HepG2 (cell line): Measurements from ENCODE around the gene TSNAXIP1. TPM values are rescaled to one million over a fixed set of nuclear protein-coding genes. Genes with fewer than 3 reads are reported as not detected.
A peak's percentile ranks its signal among the peaks of the same experiment; 100 is the strongest.

ENCODE experiments used
- BRCA1 ChIP-seq: sonication (generic); formaldehyde crosslinking; IDR thresholded peaks from 2 replicates; pipeline ENCODE4 v1.4.0; 2020; ENCODE audit warnings: missing genetic modification reagents
- CBFB ChIP-seq: sonication (generic); formaldehyde crosslinking; IDR thresholded peaks from 2 replicates; pipeline ENCODE4 v1.4.0; 2020; ENCODE audit warnings: missing genetic modification reagents
- CREB1 ChIP-seq, 2 experiments: fragments of 450-650 bp in 1 of 2; IDR thresholded peaks; 2 replicates each; pipeline ENCODE4 v1.6.1; 2016 to 2017; ENCODE audit warnings: control low read depth in 1 of 2, mild to moderate bottlenecking in 1 of 2, missing compliant biosample characterization in 1 of 2, missing genetic modification characterization in 1 of 2
- HMGA1 ChIP-seq: sonication (generic); formaldehyde crosslinking; conservative IDR thresholded peaks from 2 replicates; pipeline ENCODE4 v1.4.0; 2020; ENCODE audit warnings: missing genetic modification reagents
- PAF1 ChIP-seq: IDR thresholded peaks from 2 replicates; pipeline ENCODE4 v1.6.1; 2016; ENCODE audit warnings: missing genetic modification reagents, missing compliant biosample characterization
- POGZ ChIP-seq: sonication (generic); formaldehyde crosslinking; IDR thresholded peaks from 2 replicates; pipeline ENCODE4 v1.4.0; 2020; ENCODE audit warnings: mild to moderate bottlenecking, missing genetic modification reagents
- RORA ChIP-seq: sonication (generic); formaldehyde crosslinking; IDR thresholded peaks from 2 replicates; pipeline ENCODE4 v1.5.0; 2020; ENCODE audit warnings: mild to moderate bottlenecking, missing genetic modification reagents, moderate library complexity
- SP140L ChIP-seq: sonication (generic); formaldehyde crosslinking; IDR thresholded peaks from 2 replicates; pipeline ENCODE4 v1.4.0; 2020; ENCODE audit warnings: missing genetic modification reagents, borderline replicate concordance
- SPEN ChIP-seq: sonication (generic); formaldehyde crosslinking; IDR thresholded peaks from 2 replicates; pipeline ENCODE4 v1.5.1; 2020; ENCODE audit warnings: low read depth, mild to moderate bottlenecking, missing genetic modification reagents
- YEATS4 ChIP-seq: sonication (generic); formaldehyde crosslinking; IDR thresholded peaks from 2 replicates; pipeline ENCODE4 v1.4.0; 2020; ENCODE audit warnings: missing genetic modification reagents, borderline replicate concordance
- ZNF143 ChIP-seq: sonication (generic); formaldehyde crosslinking; IDR thresholded peaks from 2 replicates; pipeline ENCODE4 v1.4.0; 2020; ENCODE audit warnings: missing genetic modification reagents
- ZNF530 ChIP-seq: sonication (generic); formaldehyde crosslinking; IDR thresholded peaks from 2 replicates; pipeline ENCODE4 v1.5.0; 2020; ENCODE audit warnings: low read depth, mild to moderate bottlenecking, missing genetic modification reagents
- ZNF605 ChIP-seq: sonication (generic); formaldehyde crosslinking; IDR thresholded peaks from 2 replicates; pipeline ENCODE4 v1.8.0; 2022; ENCODE audit warnings: mild to moderate bottlenecking, missing genetic modification reagents
- ZNF619 ChIP-seq: sonication (generic); formaldehyde crosslinking; IDR thresholded peaks from 2 replicates; pipeline ENCODE4 v1.4.0; 2020; ENCODE audit warnings: mild to moderate bottlenecking, missing genetic modification reagents
- ZNF720 ChIP-seq: sonication (generic); formaldehyde crosslinking; IDR thresholded peaks from 2 replicates; pipeline ENCODE4 v1.4.0; 2020; ENCODE audit warnings: missing genetic modification reagents
- polyA plus RNA-seq, 8 experiments: library from polyadenylated mRNA; depleted of rRNA in 3 of 8; stranded (reverse) in 7 of 8; unstranded in 1 of 8; fragments of >200 nt; fragmentation: Illumina TruSeq in 4 of 8; extraction: Trizol in 4 of 8; gene quantifications; 2 replicates each; pipeline versions ENCODE4 v1.2.1 to v1.2.3, GENCODE V29; 2011 to 2016; ENCODE audit warnings: low read depth in 4 of 8, missing spikeins in 1 of 8, mixed read lengths in 1 of 8; ENCODE audit not compliant: insufficient read depth in 1 of 8
- total RNA-seq, 5 experiments: library from RNA; depleted of rRNA; stranded (reverse); fragments of >200 nt; fragmentation: Illumina TruSeq; extraction: Trizol; gene quantifications; 2 replicates each; pipeline ENCODE4 v1.2.3, GENCODE V29; 2016; ENCODE audit warnings: low read depth in 1 of 5
- TF ChIP-seq, protein P1 (sequence below): sonication (generic); formaldehyde crosslinking; IDR thresholded peaks from 2 replicates; pipeline ENCODE4 v1.4.0; 2020; ENCODE audit warnings: missing genetic modification reagents, borderline replicate concordance
- TF ChIP-seq, protein P2 (sequence below): sonication (generic); formaldehyde crosslinking; IDR thresholded peaks from 2 replicates; pipeline ENCODE4 v1.5.1; 2020; ENCODE audit warnings: mild to moderate bottlenecking, moderate library complexity, missing genetic modification reagents
- TF ChIP-seq, protein P3 (sequence below): sonication (generic); formaldehyde crosslinking; IDR thresholded peaks from 2 replicates; pipeline ENCODE4 v1.5.0; 2020; ENCODE audit warnings: mild to moderate bottlenecking, missing genetic modification reagents
- TF ChIP-seq, protein P4 (sequence below): sonication (generic); formaldehyde crosslinking; IDR thresholded peaks from 2 replicates; pipeline ENCODE4 v1.4.0; 2020; ENCODE audit warnings: missing genetic modification reagents

TSNAXIP1 gene
- total and polyA plus RNA-seq, 2 of the 13 experiments (the other 11 are each of a cell fraction or from before 2014, with no cell fraction given) = 0.37 to 0.86 TPM

DNA sequence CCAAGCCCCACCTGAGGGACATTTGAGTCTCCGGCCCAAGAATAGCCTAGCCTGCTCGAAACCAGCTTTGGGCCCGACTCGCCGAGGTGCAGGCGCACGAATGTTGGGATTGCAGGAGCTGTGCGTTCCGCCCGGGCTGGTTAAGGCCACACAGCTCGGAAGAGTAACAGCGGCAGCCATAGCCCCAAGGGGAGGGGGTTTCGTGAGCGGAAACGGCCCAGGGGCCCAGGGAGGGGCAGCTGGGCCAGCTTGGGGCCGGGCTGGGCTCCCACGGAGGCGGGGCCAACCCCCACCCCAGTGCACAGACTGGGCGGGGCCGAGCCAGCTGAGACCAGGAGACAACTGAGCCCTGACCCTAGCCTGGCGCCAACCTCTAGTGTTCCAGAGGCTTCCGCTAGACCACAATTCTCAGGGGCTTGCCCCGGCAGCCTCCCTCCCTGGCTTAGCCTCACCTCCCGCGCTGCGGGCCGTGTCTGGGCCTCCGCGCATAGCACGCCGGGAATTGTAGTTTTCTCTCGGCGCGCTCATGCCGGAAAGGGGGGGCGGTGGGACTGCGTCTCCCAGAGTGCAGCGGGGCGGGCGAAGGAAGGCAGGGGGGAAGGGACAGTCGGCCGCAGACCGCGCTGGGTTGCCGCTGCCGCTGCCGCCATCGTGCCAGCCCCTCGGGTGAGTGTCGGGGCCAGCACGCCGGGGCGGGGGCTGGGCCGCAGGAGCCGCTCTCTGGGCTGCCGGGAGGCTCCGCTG, 39.8 kb downstream of the TSNAXIP1 start, which contains the start of gene NUTF2 (continued):
- TF ChIP-seq, protein P1, sequence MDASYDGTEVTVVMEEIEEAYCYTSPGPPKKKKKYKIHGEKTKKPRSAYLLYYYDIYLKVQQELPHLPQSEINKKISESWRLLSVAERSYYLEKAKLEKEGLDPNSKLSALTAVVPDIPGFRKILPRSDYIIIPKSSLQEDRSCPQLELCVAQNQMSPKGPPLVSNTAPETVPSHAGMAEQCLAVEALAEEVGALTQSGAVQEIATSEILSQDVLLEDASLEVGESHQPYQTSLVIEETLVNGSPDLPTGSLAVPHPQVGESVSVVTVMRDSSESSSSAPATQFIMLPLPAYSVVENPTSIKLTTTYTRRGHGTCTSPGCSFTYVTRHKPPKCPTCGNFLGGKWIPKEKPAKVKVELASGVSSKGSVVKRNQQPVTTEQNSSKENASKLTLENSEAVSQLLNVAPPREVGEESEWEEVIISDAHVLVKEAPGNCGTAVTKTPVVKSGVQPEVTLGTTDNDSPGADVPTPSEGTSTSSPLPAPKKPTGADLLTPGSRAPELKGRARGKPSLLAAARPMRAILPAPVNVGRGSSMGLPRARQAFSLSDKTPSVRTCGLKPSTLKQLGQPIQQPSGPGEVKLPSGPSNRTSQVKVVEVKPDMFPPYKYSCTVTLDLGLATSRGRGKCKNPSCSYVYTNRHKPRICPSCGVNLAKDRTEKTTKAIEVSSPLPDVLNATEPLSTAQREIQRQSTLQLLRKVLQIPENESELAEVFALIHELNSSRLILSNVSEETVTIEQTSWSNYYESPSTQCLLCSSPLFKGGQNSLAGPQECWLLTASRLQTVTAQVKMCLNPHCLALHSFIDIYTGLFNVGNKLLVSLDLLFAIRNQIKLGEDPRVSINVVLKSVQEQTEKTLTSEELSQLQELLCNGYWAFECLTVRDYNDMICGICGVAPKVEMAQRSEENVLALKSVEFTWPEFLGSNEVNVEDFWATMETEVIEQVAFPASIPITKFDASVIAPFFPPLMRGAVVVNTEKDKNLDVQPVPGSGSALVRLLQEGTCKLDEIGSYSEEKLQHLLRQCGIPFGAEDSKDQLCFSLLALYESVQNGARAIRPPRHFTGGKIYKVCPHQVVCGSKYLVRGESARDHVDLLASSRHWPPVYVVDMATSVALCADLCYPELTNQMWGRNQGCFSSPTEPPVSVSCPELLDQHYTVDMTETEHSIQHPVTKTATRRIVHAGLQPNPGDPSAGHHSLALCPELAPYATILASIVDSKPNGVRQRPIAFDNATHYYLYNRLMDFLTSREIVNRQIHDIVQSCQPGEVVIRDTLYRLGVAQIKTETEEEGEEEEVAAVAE (CRISPR knock-in tag) = peak; percentile 71
- TF ChIP-seq ZNF619 (CRISPR knock-in tag) (peak; percentile 95), PAF1 (CRISPR knock-in tag) (no peak), YEATS4 (peak; percentile 84), POGZ (CRISPR knock-in tag) (peak; percentile 79), BRCA1 (peak; percentile 33; the same call in 1 of the 2 replicates), ZNF143 (CRISPR knock-in tag) (peak; percentile 96), SPEN (CRISPR knock-in tag) (peak; percentile 98), ZNF605 (CRISPR knock-in tag) (peak; percentile 98), HMGA1 (CRISPR knock-in tag) (no peak), SP140L (CRISPR knock-in tag) (no peak), CREB1 (IDR thresholded peaks at IDR 0.05) (peak; percentile 77), CREB1 (CRISPR knock-in tag; IDR thresholded peaks at IDR 0.05) (peak; percentile 81; the same call in 1 of the 2 replicates), ZNF720 (CRISPR knock-in tag) (no peak), CBFB (peak; percentile 93), ZNF530 (CRISPR knock-in tag) (no peak), RORA (no peak)
- TF ChIP-seq, protein P2, sequence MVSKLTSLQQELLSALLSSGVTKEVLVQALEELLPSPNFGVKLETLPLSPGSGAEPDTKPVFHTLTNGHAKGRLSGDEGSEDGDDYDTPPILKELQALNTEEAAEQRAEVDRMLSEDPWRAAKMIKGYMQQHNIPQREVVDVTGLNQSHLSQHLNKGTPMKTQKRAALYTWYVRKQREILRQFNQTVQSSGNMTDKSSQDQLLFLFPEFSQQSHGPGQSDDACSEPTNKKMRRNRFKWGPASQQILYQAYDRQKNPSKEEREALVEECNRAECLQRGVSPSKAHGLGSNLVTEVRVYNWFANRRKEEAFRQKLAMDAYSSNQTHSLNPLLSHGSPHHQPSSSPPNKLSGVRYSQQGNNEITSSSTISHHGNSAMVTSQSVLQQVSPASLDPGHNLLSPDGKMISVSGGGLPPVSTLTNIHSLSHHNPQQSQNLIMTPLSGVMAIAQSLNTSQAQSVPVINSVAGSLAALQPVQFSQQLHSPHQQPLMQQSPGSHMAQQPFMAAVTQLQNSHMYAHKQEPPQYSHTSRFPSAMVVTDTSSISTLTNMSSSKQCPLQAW (CRISPR knock-in tag) = no peak; the same call in none of the 2 replicates
- TF ChIP-seq, protein P3, sequence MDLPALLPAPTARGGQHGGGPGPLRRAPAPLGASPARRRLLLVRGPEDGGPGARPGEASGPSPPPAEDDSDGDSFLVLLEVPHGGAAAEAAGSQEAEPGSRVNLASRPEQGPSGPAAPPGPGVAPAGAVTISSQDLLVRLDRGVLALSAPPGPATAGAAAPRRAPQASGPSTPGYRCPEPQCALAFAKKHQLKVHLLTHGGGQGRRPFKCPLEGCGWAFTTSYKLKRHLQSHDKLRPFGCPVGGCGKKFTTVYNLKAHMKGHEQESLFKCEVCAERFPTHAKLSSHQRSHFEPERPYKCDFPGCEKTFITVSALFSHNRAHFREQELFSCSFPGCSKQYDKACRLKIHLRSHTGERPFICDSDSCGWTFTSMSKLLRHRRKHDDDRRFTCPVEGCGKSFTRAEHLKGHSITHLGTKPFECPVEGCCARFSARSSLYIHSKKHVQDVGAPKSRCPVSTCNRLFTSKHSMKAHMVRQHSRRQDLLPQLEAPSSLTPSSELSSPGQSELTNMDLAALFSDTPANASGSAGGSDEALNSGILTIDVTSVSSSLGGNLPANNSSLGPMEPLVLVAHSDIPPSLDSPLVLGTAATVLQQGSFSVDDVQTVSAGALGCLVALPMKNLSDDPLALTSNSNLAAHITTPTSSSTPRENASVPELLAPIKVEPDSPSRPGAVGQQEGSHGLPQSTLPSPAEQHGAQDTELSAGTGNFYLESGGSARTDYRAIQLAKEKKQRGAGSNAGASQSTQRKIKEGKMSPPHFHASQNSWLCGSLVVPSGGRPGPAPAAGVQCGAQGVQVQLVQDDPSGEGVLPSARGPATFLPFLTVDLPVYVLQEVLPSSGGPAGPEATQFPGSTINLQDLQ (CRISPR knock-in tag) = no peak
- TF ChIP-seq, protein P4, sequence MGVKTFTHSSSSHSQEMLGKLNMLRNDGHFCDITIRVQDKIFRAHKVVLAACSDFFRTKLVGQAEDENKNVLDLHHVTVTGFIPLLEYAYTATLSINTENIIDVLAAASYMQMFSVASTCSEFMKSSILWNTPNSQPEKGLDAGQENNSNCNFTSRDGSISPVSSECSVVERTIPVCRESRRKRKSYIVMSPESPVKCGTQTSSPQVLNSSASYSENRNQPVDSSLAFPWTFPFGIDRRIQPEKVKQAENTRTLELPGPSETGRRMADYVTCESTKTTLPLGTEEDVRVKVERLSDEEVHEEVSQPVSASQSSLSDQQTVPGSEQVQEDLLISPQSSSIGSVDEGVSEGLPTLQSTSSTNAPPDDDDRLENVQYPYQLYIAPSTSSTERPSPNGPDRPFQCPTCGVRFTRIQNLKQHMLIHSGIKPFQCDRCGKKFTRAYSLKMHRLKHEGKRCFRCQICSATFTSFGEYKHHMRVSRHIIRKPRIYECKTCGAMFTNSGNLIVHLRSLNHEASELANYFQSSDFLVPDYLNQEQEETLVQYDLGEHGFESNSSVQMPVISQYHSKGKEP = peak; percentile 54; the same call in 1 of the 2 replicates
